ENCODE measurements around the gene EDN3.

DNA sequence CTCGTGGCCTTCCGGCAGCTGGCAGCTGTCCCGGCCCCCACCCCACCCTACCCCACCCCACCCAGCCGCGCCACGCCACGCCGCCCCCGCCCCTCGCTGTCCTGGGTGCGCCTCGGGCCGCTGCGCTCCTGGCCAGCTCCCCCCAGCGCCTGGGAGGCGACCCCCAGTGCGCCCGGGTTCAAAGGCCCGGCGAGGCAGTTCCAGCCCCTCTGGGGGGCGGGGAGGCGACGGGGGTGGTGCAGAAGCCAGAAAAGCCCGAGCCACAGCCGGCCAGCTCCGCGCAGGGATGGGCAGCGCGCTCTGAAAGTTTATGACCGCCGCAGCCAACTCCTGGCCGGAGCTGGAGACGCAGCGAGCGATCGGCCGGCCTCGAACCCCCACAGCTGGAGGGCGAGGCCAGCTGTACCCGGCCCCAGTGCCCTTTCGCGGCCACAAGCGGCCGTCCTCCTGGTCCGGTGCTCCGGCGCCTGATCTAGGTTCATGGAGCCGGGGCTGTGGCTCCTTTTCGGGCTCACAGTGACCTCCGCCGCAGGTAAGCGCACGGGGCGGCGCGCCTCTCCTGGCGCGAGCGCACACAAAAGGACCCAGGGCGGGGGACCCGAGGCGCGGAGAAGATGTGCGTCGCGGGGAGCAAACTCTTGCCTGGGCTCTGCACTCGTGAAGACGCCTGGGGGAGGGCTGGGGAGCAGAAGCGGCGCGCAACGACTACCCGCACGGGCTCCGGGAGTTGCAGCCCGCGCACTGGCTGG, at the start of gene EDN3:
- TF ChIP-seq CTCF (IDR thresholded peaks at IDR 0.05; ENCODE audit: poor library complexity) (no peak), EZH2phosphoT487 (IDR thresholded peaks at IDR 0.05; ENCODE audit: low read depth, severe bottlenecking, unreplicated experiment) (no peak)
